DND-41 (cell line): ENCODE measurements around the gene TYW5.

ENCODE experiments used
- CTCF ChIP-seq: IDR thresholded peaks from 2 replicates; pipeline ENCODE4 v1.5.1; 2012; ENCODE audit warnings: borderline replicate concordance, low read length, moderate library complexity, mild to moderate bottlenecking; ENCODE audit not compliant: poor library complexity, severe bottlenecking; ENCODE audit errors: extremely low read depth
- EZH2 ChIP-seq: IDR thresholded peaks from 3 replicates; pipeline ENCODE4 v1.6.1; 2012; ENCODE audit warnings: borderline replicate concordance, low read depth, mild to moderate bottlenecking, moderate library complexity, low read length, inconsistent platforms; ENCODE audit not compliant: severe bottlenecking

DNA sequence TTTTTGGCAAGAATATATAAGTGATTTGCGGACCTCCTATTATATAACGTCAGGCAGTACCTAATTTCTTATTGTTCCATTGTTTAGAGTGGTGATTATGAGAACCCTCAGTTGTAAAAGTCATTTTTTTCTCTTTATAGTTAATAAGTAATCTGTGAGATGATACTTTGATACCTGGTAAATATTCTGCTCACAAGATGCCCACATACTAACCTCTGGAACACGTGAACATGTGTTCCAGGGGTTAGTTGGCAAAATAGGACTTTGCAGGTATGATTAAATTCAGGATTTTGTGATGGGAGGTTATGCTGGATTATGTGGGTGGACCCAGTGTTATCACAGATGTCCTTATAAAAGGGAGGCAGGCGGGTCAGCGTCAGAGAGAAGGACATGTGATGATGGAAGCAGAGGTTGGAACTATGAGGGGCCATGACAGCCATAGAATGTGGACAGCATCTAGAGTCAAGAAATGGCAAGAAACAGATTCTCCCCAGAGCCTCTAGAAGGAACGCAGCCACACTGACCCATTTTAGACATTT lies 16.9 kb upstream of the TYW5 start:
- TF ChIP-seq EZH2 (no peak), CTCF (no peak)
